ENCODE results near the gene PTGER2.

PTGER2 gene

GRCh38 chr14:52318062-52318461 lies 4.0 kb downstream of the PTGER2 start:
- Mint-ChIP-seq H3K36me3 (ENCODE audit: low read depth) (peaks cover 58% of the 10 kb centered on the region), H3K4me1 (ENCODE audit: low read depth) (peaks cover 85% of the 10 kb centered on the region), H3K27me3 (peaks cover 17% of the 10 kb centered on the region), H3K27ac (peak overlapping the region; percentile 56), H3K4me3 (peak overlapping the region; percentile 91), H3K9me3 (peaks cover 27% of the 10 kb centered on the region)

- Mint-ChIP-seq H3K9me3 (peaks cover 27% of the 10 kb centered on the region), H3K4me1 (ENCODE audit: low read depth) (peaks cover 80% of the 10 kb centered on the region), H3K27ac (peak overlapping the region; percentile 36), H3K4me3 (peak overlapping the region; percentile 91), H3K36me3 (ENCODE audit: low read depth) (peaks cover 67% of the 10 kb centered on the region), H3K27me3 (peaks cover 14% of the 10 kb centered on the region)
Measured at GRCh38 chr14:52318826-52319645, 4.9 kb downstream of the PTGER2 start.

GRCh38 chr14:52319919-52320318 lies 5.8 kb downstream of the PTGER2 start:
- Mint-ChIP-seq H3K27ac (no peak overlapping the region), H3K36me3 (ENCODE audit: low read depth) (peaks cover 67% of the 10 kb centered on the region)

GRCh38 chr14:52325126-52325525 lies 11.0 kb downstream of the PTGER2 start:
- Mint-ChIP-seq H3K27ac (peak overlapping the region; percentile 67), H3K36me3 (ENCODE audit: low read depth) (peaks cover 68% of the 10 kb centered on the region), H3K27me3 (no peaks in the 10 kb centered on the region), H3K4me3 (peak overlapping the region; percentile 15), H3K9me3 (peaks cover 21% of the 10 kb centered on the region), H3K4me1 (ENCODE audit: low read depth) (peaks cover 83% of the 10 kb centered on the region)

More at GRCh38 chr14:52319919-52320318, 5.8 kb downstream of the PTGER2 start:
- Mint-ChIP-seq H3K9me3 (peaks cover 27% of the 10 kb centered on the region), H3K4me3 (peak overlapping the region; percentile 30), H3K27me3 (peaks cover 14% of the 10 kb centered on the region), H3K4me1 (ENCODE audit: low read depth) (peaks cover 83% of the 10 kb centered on the region)

- peaks cover 19% of the 10 kb centered on the region for H3K9me3 Mint-ChIP-seq
- peaks cover 67% of the 10 kb centered on the region for H3K36me3 Mint-ChIP-seq (ENCODE audit: low read depth)
- H3K27ac Mint-ChIP-seq = peak overlapping the region; percentile 49
- peak overlapping the region; percentile 15 for H3K4me3 Mint-ChIP-seq
- H3K4me1 Mint-ChIP-seq (ENCODE audit: low read depth) = peaks cover 82% of the 10 kb centered on the region
- H3K27me3 Mint-ChIP-seq = no peaks in the 10 kb centered on the region
Measured at GRCh38 chr14:52325630-52326029, 11.5 kb downstream of the PTGER2 start.

GRCh38 chr14:52327374-52328226 lies 13.5 kb downstream of the PTGER2 start:
- Mint-ChIP-seq H3K9me3 (peaks cover 3% of the 10 kb centered on the region), H3K27ac (peak overlapping the region; percentile 83), H3K36me3 (ENCODE audit: low read depth) (peaks cover 57% of the 10 kb centered on the region), H3K27me3 (no peaks in the 10 kb centered on the region), H3K4me1 (ENCODE audit: low read depth) (peaks cover 83% of the 10 kb centered on the region), H3K4me3 (peak overlapping the region; percentile 59)

- H3K36me3 Mint-ChIP-seq (ENCODE audit: low read depth) = peaks cover 51% of the 10 kb centered on the region
- H3K4me3 Mint-ChIP-seq = peak overlapping the region; percentile 59
- no peaks in the 10 kb centered on the region for H3K9me3 Mint-ChIP-seq
- no peaks in the 10 kb centered on the region for H3K27me3 Mint-ChIP-seq
- peaks cover 89% of the 10 kb centered on the region for H3K4me1 Mint-ChIP-seq (ENCODE audit: low read depth)
- H3K27ac Mint-ChIP-seq = peak overlapping the region; percentile 83
Measured at GRCh38 chr14:52328276-52328675, 14.2 kb downstream of the PTGER2 start.

GRCh38 chr14:52329678-52330369 lies 15.7 kb downstream of the PTGER2 start:
- H3K4me3 Mint-ChIP-seq = no peak overlapping the region
- peaks cover 43% of the 10 kb centered on the region for H3K36me3 Mint-ChIP-seq (ENCODE audit: low read depth)
- peak overlapping the region; percentile 26 for H3K27ac Mint-ChIP-seq
- H3K9me3 Mint-ChIP-seq = no peaks in the 10 kb centered on the region
- H3K27me3 Mint-ChIP-seq = no peaks in the 10 kb centered on the region
- peaks cover 85% of the 10 kb centered on the region for H3K4me1 Mint-ChIP-seq (ENCODE audit: low read depth)

- peaks cover 79% of the 10 kb centered on the region for H3K4me1 Mint-ChIP-seq (ENCODE audit: low read depth)
Measured at GRCh38 chr14:52332269-52332668, 18.2 kb downstream of the PTGER2 start.

GRCh38 chr14:52333108-52333507 lies 19.0 kb downstream of the PTGER2 start:
- no peak overlapping the region for H3K27ac Mint-ChIP-seq
- no peaks in the 10 kb centered on the region for H3K9me3 Mint-ChIP-seq
- H3K27me3 Mint-ChIP-seq = no peaks in the 10 kb centered on the region
- peaks cover 72% of the 10 kb centered on the region for H3K4me1 Mint-ChIP-seq (ENCODE audit: low read depth)
- no peak overlapping the region for H3K4me3 Mint-ChIP-seq
- peaks cover 25% of the 10 kb centered on the region for H3K36me3 Mint-ChIP-seq (ENCODE audit: low read depth)

More at GRCh38 chr14:52332269-52332668, 18.2 kb downstream of the PTGER2 start:
- H3K4me3 Mint-ChIP-seq = no peak overlapping the region
- no peaks in the 10 kb centered on the region for H3K9me3 Mint-ChIP-seq
- no peaks in the 10 kb centered on the region for H3K27me3 Mint-ChIP-seq
- peaks cover 34% of the 10 kb centered on the region for H3K36me3 Mint-ChIP-seq (ENCODE audit: low read depth)
- H3K27ac Mint-ChIP-seq = no peak overlapping the region

GRCh38 chr14:52333823-52334657 lies 19.9 kb downstream of the PTGER2 start:
- Mint-ChIP-seq H3K27me3 (no peaks in the 10 kb centered on the region), H3K4me1 (ENCODE audit: low read depth) (peaks cover 69% of the 10 kb centered on the region), H3K36me3 (ENCODE audit: low read depth) (peaks cover 23% of the 10 kb centered on the region), H3K9me3 (no peaks in the 10 kb centered on the region), H3K27ac (no peak overlapping the region), H3K4me3 (no peak overlapping the region)

GRCh38 chr14:52336241-52336640 lies 22.1 kb downstream of the PTGER2 start:
- no peak overlapping the region for H3K27ac Mint-ChIP-seq
- H3K27me3 Mint-ChIP-seq = no peaks in the 10 kb centered on the region
- peaks cover 6% of the 10 kb centered on the region for H3K36me3 Mint-ChIP-seq (ENCODE audit: low read depth)
- no peak overlapping the region for H3K4me3 Mint-ChIP-seq
- peaks cover 51% of the 10 kb centered on the region for H3K4me1 Mint-ChIP-seq (ENCODE audit: low read depth)
- no peaks in the 10 kb centered on the region for H3K9me3 Mint-ChIP-seq

GRCh38 chr14:52338051-52338681 lies 24.1 kb downstream of the PTGER2 start:
- Mint-ChIP-seq H3K36me3 (ENCODE audit: low read depth) (no peaks in the 10 kb centered on the region), H3K27ac (no peak overlapping the region), H3K9me3 (no peaks in the 10 kb centered on the region), H3K4me3 (no peak overlapping the region), H3K27me3 (no peaks in the 10 kb centered on the region), H3K4me1 (ENCODE audit: low read depth) (peaks cover 33% of the 10 kb centered on the region)

All from stimulated activated naive CD8-positive, alpha-beta T cell treated with anti-CD3 and anti-CD28 coated beads, Interleukin-15, Interleukin-2, amounts not matched to agents 100 ng/mL and 50 ng/mL, for 24 hours (primary cell).